Occipital lobe (tissue), 2 donors: ENCODE measurements around the gene RGSL1. TPM values are rescaled to one million over a fixed set of nuclear protein-coding genes. Genes with fewer than 3 reads are reported as not detected.
"Not testable (repeated sequence)": the region's sequence is repeated elsewhere in the genome, so short reads cannot be mapped to it uniquely, and the experiment has no call there.

ENCODE experiments used
- DNase-seq: peaks from one replicate; lab custom pipeline; 2025; lab: John Stamatoyannopoulos, UW
- total RNA-seq: library from RNA; depleted of rRNA; stranded (reverse); fragments of >200 nt; gene quantifications from one replicate; pipeline ENCODE4 v1.2.3, GENCODE V29; 2014

Gene RGSL1
- total RNA-seq, 1 donor from 2014 or later, result not detected

GRCh38 chr1:182446033-182446669, 3.8 kb upstream of the RGSL1 start:
- no peak for DNase-seq

- DNase-seq, result not testable (repeated sequence)
These were observed 2.8 kb upstream of the RGSL1 start for GRCh38 chr1:182447124-182447523.

DNA sequence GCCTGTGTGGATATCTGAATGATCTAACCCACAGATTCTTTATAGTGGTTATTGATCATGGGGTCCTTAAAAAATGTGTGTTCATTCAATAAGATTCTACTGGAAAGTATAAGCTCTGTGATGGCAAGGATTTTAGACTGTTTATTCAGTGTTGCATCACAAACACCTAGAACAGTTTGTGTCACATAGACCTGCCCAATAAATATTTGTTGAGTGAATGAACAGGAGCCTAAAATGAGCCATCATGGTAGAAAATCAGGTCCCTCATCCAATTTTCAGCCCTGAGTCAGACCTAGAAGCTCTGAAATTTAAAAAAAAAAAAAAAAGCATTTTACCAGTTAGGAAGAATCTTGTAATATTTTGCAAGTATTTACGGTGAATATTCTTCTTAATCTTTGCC, 2.3 kb upstream of the RGSL1 start:
- DNase-seq, result no peak

- no peak for DNase-seq
These were observed 3.7 kb downstream of the RGSL1 start for GRCh38 chr1:182453631-182454030.

GRCh38 chr1:182457844-182458243, 7.9 kb downstream of the RGSL1 start:
- DNase-seq, result no peak

- DNase-seq, result no peak
These were observed 10.0 kb downstream of the RGSL1 start for GRCh38 chr1:182459949-182460348.

DNA sequence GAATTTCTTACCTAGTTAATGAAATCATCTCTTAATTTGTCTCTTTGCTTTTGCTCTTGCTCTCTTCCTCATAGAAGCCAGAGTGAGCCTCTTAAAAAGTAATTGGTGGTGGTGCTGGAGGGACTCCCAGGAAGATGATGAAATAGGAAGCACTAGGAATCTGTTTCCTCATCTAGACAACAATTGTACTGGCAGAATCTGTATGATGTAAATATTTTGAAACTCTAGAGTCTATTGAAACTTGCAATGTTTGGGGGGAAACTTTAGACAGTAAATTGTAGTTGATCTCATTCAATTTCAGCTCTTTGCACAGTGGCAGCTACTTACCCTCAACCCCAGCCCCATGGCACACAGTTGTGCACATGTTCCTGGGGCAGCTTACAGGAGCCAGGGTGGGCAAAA, 10.6 kb downstream of the RGSL1 start:
- DNase-seq, result no peak

DNA sequence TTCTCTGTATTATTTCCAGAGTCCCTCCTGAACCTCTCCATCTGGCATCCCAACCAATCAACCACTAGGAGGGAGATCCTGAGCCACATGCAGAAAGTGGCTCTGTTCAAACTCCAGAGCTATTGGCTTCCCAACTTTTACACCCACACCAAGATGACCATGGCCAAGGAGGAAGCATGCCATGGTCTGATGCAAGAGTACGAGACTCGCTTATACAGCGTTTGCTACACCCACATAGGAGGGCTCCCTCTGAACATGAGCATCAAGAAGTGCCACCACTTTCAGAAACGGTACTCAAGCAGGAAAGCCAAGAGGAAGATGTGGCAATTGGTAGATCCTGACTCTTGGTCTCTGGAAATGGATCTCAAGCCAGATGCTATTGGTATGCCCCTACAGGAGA, 23.6 kb downstream of the RGSL1 start:
- DNase-seq, result no peak

DNA sequence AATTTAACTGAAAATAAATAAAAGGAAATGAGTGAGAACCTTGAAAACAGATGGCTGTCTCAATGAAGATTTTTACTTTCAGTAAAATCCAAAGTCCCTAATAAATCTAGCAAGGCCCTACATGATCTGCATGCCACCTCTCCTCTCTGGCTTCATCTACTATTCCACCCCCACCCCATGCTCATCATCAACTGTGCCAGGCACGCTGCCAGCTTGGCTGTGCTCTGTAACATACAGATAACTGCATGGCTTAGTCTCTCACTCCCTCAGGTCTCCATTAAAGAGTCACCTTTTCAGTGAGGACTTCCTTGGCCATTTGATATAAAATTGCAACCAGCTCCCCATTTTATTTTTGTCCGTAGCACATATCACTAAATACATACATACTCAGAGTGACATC, 26.7 kb downstream of the RGSL1 start:
- no peak for DNase-seq

GRCh38 chr1:182478238-182478637, 28.3 kb downstream of the RGSL1 start:
- no peak for DNase-seq

DNA sequence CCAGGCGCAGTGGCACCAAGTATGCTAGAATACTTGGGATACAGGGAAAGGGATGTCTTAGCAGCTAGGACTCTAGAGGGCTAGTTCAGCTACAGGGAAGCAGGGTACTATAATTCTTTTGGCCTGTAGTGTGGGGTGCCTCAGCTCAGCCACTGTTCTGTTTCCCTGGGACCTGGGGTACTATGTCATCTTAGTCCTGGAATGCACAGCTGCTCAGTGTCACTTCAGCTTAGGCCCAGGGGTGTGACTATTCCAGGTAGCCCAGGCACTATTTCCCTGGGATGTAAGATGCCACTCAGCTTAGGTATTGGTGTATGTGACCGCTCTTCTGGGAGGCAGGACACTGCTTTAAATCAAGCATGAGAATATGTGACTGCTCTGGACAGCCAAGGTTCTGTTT, 34.1 kb downstream of the RGSL1 start:
- no peak for DNase-seq

- no peak for DNase-seq
These were observed 34.7 kb downstream of the RGSL1 start for GRCh38 chr1:182484531-182485257.

DNA sequence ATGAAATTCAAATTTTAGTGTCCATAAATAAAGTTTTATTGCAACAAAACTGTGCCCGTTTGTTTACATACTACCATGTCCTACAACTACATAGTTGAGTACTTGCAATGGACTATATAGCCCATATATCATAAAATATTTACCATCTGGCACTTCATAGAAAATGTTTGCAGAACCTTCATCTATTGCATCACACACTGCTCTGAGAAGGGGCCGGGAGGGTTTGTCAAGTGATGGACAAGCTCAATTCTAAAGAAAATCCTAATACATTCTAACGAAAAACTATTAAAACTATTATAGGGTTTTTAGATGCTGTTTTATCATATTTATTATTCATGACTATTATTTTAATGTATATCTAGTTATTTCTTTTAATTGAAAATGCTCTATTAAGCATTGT, 35.9 kb downstream of the RGSL1 start:
- no peak for DNase-seq

DNA sequence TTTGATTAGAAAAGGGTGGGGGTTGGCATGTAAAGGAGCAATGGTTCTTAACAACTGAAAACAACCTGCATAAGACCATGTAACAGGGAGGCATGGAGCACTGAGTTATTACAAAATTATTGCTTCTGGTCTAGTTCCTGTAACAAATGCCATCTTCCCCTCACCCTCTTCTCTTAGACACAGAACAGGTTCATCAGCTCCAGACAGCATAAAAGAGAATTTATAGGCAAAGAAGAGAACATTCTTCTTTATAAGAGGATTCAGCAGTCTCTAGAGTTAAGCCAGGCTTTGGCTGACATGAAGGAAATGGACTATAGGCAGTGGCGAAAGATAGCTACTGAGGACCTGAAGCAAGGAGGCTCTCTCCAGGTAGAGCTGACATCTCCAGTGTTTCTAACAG, 38.9 kb downstream of the RGSL1 start:
- no peak for DNase-seq

DNA sequence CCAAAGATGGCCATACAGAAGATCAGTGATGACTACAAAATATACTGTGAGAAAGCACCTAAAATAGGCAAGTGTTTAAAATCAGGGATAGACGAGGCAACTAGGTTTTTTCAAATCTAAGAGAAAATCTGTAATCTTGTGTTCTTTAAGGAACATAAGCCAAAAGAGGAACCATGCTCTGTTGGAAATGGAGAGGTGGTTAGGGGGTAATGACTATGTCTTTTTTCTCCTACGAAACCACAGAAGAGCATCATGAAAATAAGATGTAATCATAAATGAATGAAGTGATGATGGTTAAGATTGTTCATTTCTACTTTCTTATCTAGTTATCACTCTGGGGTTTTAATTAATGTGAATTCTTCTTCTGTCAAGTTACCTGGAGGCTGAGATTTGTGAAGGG, 43.1 kb downstream of the RGSL1 start:
- no peak for DNase-seq

DNA sequence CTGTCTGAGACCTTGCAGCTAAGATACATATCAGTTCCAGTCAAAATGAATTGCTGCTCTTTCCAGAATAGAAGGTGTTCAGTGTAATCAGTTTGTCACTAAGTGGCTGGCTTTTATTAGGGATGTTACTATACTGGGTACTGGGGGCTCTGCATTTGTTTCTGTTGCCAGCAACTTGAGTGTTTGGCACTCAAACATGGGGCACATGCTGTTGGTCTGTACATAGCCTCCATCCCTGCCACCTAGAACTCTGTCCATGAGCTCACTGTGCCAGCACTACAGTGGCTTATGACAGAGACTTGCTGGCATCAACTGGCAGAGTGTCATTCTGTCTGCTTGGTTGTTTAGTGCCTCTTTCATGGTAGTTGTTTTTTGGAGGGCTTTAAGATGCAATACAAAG, 45.1 kb downstream of the RGSL1 start:
- DNase-seq, result no peak

- DNase-seq, result no peak
These were observed 45.7 kb downstream of the RGSL1 start for GRCh38 chr1:182495693-182496092.

DNA sequence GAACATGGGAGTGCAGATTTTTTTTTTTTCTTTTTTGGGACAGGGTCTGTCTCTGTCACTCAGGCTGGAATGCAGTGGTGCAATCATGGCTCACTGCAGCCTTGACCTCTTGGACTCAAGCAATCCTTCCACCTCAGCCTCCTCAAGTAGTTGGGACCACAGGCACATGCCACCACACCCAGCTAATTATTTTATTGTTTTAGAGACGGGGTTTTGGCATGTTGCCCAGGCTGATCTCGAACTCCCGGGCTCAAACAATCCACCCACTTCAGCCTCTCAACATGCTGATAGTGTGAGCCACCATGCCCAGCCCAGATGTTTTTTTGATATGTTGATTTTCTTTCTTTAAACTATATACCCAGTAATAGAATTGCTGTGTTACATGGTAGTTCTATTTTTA, 57.7 kb downstream of the RGSL1 start:
- DNase-seq, result no peak

- no peak for DNase-seq
These were observed 65.6 kb downstream of the RGSL1 start for GRCh38 chr1:182515556-182515955.

DNA sequence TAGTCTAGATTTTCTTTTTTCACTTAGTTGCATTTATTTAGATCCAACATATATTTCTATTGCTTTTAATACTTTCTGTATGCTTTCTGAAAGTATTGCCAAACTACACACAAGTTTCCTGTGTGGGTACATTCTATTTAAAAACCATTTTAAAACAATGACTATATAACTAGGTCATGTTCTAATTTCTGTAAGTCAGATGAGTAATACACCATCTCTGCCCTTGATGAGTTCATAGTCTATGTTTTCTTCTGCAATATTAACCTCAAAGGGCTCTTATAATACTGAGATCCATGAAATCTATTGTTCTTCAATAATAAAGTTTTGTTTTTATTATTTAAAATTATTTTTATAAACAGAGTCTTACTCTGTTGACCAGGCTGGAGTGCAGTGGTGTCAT, 70.8 kb downstream of the RGSL1 start:
- DNase-seq, result no peak

- DNase-seq, result no peak
These were observed 75.4 kb downstream of the RGSL1 start for GRCh38 chr1:182525342-182525741.

- DNase-seq, result no peak
These were observed 77.7 kb downstream of the RGSL1 start for GRCh38 chr1:182527680-182528079.

DNA sequence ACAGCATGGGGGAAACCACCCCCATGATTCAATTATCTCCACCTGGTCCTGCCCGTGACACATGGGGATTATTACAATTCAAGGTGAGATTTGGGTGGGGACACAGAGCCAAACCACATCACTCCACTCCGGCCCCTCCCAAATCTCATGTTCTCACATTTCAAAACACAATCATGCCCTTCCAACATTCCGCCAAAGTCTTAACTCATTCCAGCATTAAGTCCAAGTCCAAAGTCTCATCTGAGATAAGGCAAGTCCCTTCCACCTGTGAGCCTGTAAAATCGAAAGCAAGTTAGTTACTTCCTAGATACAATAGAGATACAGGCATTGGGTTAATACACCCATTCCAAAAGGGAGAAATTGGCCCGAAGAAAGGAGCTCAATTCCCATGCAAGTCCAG, 78.3 kb downstream of the RGSL1 start:
- DNase-seq, result not testable (repeated sequence)
